ENCODE data around the gene RAB10. TPM values are rescaled to one million over a fixed set of nuclear protein-coding genes. Genes with fewer than 3 reads are reported as not detected.

RAB10 gene
- total and polyA plus RNA-seq, 2 of the 13 experiments (the other 11 are each of a cell fraction or from before 2014, with no cell fraction given) = 48.2 to 120 TPM

- peak; percentile 93 for TF ChIP-seq YEATS2 (CRISPR knock-in tag; IDR thresholded peaks at IDR 0.05; ENCODE audit: borderline replicate concordance)
- TF ChIP-seq SRSF9 (IDR thresholded peaks at IDR 0.05; ENCODE audit: borderline replicate concordance, insufficient read depth, low read depth, low read length, poor library complexity, severe bottlenecking) = no peak
- no peak for TF ChIP-seq ZNF775 (CRISPR knock-in tag; IDR thresholded peaks at IDR 0.05; ENCODE audit: borderline replicate concordance)
- no peak; the same call in 1 of the 2 replicates for TF ChIP-seq TBP (CRISPR knock-in tag; IDR thresholded peaks at IDR 0.05)
- TF ChIP-seq ZBTB20 (CRISPR knock-in tag; IDR thresholded peaks at IDR 0.05; ENCODE audit: borderline replicate concordance, low read depth) = no peak
- TF ChIP-seq ZBTB3 (CRISPR knock-in tag; IDR thresholded peaks at IDR 0.05; ENCODE audit: borderline replicate concordance, low read depth) = peak; percentile 76; the same call in 1 of the 2 replicates
- 0 out of 2 replicates have a peak, but pooled peaks have one; percentile 49 for TF ChIP-seq ZSCAN5A (CRISPR knock-in tag; IDR thresholded peaks at IDR 0.05; ENCODE audit: borderline replicate concordance)
- TF ChIP-seq ZHX2 (IDR thresholded peaks at IDR 0.05; ENCODE audit: low read depth) = no peak
- peak; percentile 74; the same call in 1 of the 2 replicates for TF ChIP-seq ZHX2 (CRISPR knock-in tag; IDR thresholded peaks at IDR 0.05; ENCODE audit: borderline replicate concordance)
- no peak for TF ChIP-seq FOXK2 (IDR thresholded peaks at IDR 0.05)
- TF ChIP-seq DR1 (CRISPR knock-in tag; IDR thresholded peaks at IDR 0.05) = peak; percentile 88
- no peak for TF ChIP-seq GRHL1 (CRISPR knock-in tag; conservative IDR thresholded peaks at IDR 0.05)
- TF ChIP-seq ZNF713 (CRISPR knock-in tag; IDR thresholded peaks at IDR 0.05) = peak; percentile 86; the same call in 1 of the 2 replicates
- peak; percentile 98 for TF ChIP-seq KDM5B (CRISPR knock-in tag; IDR thresholded peaks at IDR 0.05; ENCODE audit: borderline replicate concordance)
- TF ChIP-seq ZNF749 (CRISPR knock-in tag; IDR thresholded peaks at IDR 0.05; ENCODE audit: borderline replicate concordance) = peak; percentile 93
- TF ChIP-seq ZBTB7A (CRISPR knock-in tag; IDR thresholded peaks at IDR 0.05) = peak; percentile 19; the same call in 1 of the 2 replicates
- TF ChIP-seq ZNF792 (CRISPR knock-in tag; IDR thresholded peaks at IDR 0.05) = peak; percentile 92
- peak; percentile 87 for TF ChIP-seq MAZ (IDR thresholded peaks at IDR 0.05; ENCODE audit: borderline replicate concordance, low read depth, low read length)
- TF ChIP-seq MAZ (CRISPR knock-in tag; IDR thresholded peaks at IDR 0.05; ENCODE audit: low read depth) = peak; percentile 89
- TF ChIP-seq RAD51 (IDR thresholded peaks at IDR 0.05; ENCODE audit: borderline replicate concordance) = no peak
These were observed at the start of gene RAB10 (continued) for GRCh38 chr2:26033818-26034636.

Data from HepG2 (cell line).